GM10248 (cell line): ENCODE data around the gene ITGA5.

Experiments used
- CTCF ChIA-PET: fragments of 300-600 bp; sonication (Branson Sonifier 250); formaldehyde crosslinking; extraction: SDS; loops from one replicate; lab custom pipeline; 2021; ENCODE audit warnings: antibody characterized with exemption; lab: Yijun Ruan, JAX
- POLR2A ChIA-PET: fragments of 350-650 bp; sonication (Branson Sonifier 250); formaldehyde crosslinking; extraction: SDS; loops from one replicate; lab custom pipeline; 2020; ENCODE audit warnings: antibody characterized with exemption; lab: Yijun Ruan, JAX
- DNase-seq: peaks from one replicate; pipeline ENCODE4 v3.0.0; 2012; ENCODE audit errors: extremely low spot score
- TF ChIP-seq, protein P1 (sequence below): IDR thresholded peaks from 2 replicates; pipeline ENCODE4 v1.5.1; 2012; ENCODE audit warnings: mild to moderate bottlenecking, low read depth; ENCODE audit errors: extremely low read depth, missing control alignments, control extremely low read depth

ITGA5 gene

GRCh38 chr12:54398995-54399793 lies 19.9 kb downstream of the ITGA5 start:
- ChIA-PET POLR2A (interaction anchor here (1.1 kb wide), 1 partner anchor 119 kb away, joined by 3 read pairs; the partner anchor contains the start of gene HNRNPA1), CTCF (interaction anchor here (0.6 to 12.3 kb wide), 60 partner anchors 9 to 890 kb away, joined by 3 to 506 read pairs (median 4); partner anchors contain the start of genes COPZ1, HNRNPA1, ITGA5 and NCKAP1L)
- peak; percentile 84 for DNase-seq
- TF ChIP-seq, protein P1, sequence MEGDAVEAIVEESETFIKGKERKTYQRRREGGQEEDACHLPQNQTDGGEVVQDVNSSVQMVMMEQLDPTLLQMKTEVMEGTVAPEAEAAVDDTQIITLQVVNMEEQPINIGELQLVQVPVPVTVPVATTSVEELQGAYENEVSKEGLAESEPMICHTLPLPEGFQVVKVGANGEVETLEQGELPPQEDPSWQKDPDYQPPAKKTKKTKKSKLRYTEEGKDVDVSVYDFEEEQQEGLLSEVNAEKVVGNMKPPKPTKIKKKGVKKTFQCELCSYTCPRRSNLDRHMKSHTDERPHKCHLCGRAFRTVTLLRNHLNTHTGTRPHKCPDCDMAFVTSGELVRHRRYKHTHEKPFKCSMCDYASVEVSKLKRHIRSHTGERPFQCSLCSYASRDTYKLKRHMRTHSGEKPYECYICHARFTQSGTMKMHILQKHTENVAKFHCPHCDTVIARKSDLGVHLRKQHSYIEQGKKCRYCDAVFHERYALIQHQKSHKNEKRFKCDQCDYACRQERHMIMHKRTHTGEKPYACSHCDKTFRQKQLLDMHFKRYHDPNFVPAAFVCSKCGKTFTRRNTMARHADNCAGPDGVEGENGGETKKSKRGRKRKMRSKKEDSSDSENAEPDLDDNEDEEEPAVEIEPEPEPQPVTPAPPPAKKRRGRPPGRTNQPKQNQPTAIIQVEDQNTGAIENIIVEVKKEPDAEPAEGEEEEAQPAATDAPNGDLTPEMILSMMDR = peak; percentile 100

DNA sequence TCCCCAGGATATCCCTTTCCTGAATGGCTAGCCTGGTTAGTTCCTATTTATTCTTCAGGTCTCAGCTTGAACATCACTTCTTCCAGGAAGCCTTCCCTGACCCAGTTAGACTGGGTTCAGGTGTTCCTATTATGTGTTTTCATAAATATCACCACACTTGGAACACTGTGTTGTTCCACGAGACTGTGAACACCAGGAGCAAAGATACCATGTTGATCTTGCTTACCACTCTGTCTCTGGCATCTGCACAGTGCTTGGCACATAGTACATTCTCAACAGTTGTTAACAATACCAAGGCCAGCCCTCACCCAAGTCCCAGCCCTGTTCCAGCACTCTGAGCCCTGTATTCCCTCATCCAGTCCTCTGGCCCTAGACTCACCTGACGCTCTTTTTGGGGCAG lies 20.8 kb downstream of the ITGA5 start:
- ChIA-PET CTCF (interaction anchor here (1.0 to 12.3 kb wide), 16 partner anchors 8 to 190 kb away, joined by 3 to 506 read pairs (median 13); partner anchors contain the start of genes ITGA5, NCKAP1L and ZNF385A), POLR2A (interaction anchor here (0.6 kb wide), 1 partner anchor 188 kb away, joined by 3 read pairs; no protein-coding TSS in a partner anchor)
- TF ChIP-seq, protein P1 = no peak
- no peak for DNase-seq

- ChIA-PET CTCF (interaction anchor here (1.4 to 12.3 kb wide), 8 partner anchors 8 to 100 kb away, joined by 3 to 506 read pairs (median 91); partner anchors contain the start of genes ITGA5, NCKAP1L and ZNF385A), POLR2A (no interaction called here)
- TF ChIP-seq, protein P1 = no peak
- no peak for DNase-seq
These were observed 21.9 kb downstream of the ITGA5 start for GRCh38 chr12:54397157-54397556.

GRCh38 chr12:54395545-54395944 lies 23.5 kb downstream of the ITGA5 start:
- ChIA-PET CTCF (interaction anchor here (1.1 to 12.3 kb wide), 11 partner anchors 9 to 179 kb away, joined by 3 to 506 read pairs (median 17); partner anchors contain the start of genes ITGA5 and ZNF385A), POLR2A (no interaction called here)
- DNase-seq = no peak
- TF ChIP-seq, protein P1 = no peak

DNA sequence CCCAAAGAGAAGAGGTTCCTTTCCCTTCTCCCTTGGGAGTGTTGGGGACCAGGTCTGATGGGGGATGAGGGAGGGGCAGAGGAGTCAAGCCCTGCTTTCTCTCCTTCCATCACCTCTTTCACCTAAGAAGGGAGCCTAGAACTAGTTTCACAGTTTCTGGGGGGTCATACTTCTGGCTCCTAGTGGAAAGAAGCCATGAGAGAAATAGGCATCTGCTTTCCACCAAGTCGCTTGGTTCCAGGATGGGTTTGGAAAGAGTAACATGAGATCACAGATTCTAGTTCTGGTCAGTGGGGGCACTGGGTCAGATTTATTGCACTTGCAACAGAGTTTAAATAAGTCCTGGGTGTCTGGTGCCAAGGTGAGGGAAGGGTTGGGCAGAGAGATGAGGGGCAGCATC lies 24.1 kb downstream of the ITGA5 start:
- ChIA-PET CTCF (interaction anchor here (1.1 to 12.3 kb wide), 8 partner anchors 10 to 179 kb away, joined by 3 to 506 read pairs (median 91); partner anchors contain the start of genes ITGA5 and ZNF385A), POLR2A (no interaction called here)
- DNase-seq = no peak
- TF ChIP-seq, protein P1 = no peak

DNA sequence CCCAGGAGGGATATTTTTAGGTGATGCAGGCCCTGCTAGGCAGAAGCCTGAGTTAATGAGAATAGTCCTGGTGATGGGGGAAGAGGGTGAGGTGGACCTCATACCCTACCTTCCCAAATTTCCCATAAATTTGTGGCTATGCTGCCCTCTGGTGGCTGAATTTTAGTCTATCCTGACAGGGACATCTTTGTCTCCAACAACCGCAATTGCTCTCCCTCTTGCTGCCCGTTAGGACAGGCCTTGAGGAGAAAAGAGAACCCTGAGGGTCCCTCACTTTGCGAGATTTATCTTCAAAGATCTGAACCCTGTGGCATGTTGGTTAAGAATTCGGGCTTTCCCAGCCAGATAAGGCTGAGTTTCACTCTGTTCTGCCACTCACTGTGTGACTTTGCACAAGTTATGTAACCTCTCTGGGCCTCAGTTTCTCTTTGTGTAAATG lies 24.8 kb downstream of the ITGA5 start:
- ChIA-PET CTCF (interaction anchor here (1.0 to 5.4 kb wide), 9 partner anchors 9 to 186 kb away, joined by 3 to 63 read pairs (median 9); partner anchors contain the start of gene ZNF385A), POLR2A (no interaction called here)
- TF ChIP-seq, protein P1 = peak; percentile 67
- DNase-seq = no peak
